CD14-positive monocyte (primary cell): ENCODE results near the gene ESRRG. TPM values are rescaled to one million over a fixed set of nuclear protein-coding genes. Genes with fewer than 3 reads are reported as not detected.

Experiments
- DNase-seq, 3 donors: peaks; one replicate each; pipeline ENCODE4 v3.0.0-alpha.2; 2011 to 2022
- H2AFZ ChIP-seq: 2 replicates; pipeline ENCODE4 v1.6.0; 2012; ENCODE audit warnings: mild to moderate bottlenecking, low read depth, low read length, inconsistent platforms; ENCODE audit not compliant: insufficient read depth, poor library complexity, severe bottlenecking
- H3K27ac ChIP-seq, 2 donors: 1 replicate in 1 of 2; 2 replicates in 1 of 2; pipeline ENCODE4 v1.5.1; 2012 to 2013; ENCODE audit warnings: low read length in 2 of 2, control low read depth in 1 of 2, inconsistent platforms in 1 of 2, low read depth in 1 of 2, mild to moderate bottlenecking in 1 of 2
- H3K27me3 ChIP-seq, 2 donors: one replicate each; pipeline versions ENCODE4 v1.6.0 to v1.6.1; 2011 to 2013; ENCODE audit warnings: low read length in 2 of 2; ENCODE audit not compliant: control insufficient read depth in 2 of 2, insufficient read depth in 2 of 2
- H3K36me3 ChIP-seq, 2 donors: replicated peaks in 1 of 2; 1 replicate in 1 of 2; 2 replicates in 1 of 2; pipeline versions ENCODE4 v1.5.1 to v1.6.1; 2012 to 2013; ENCODE audit warnings: low read length in 2 of 2, control low read depth in 1 of 2, inconsistent platforms in 1 of 2, mild to moderate bottlenecking in 1 of 2; ENCODE audit not compliant: insufficient read depth in 2 of 2, control insufficient read depth in 1 of 2
- H3K4me1 ChIP-seq, 2 donors: 1 replicate in 1 of 2; 2 replicates in 1 of 2; pipeline versions ENCODE4 v1.5.1 to v1.6.1; 2012 to 2013; ENCODE audit warnings: low read length in 2 of 2, control low read depth in 1 of 2, inconsistent platforms in 1 of 2, mild to moderate bottlenecking in 1 of 2, moderate library complexity in 1 of 2; ENCODE audit not compliant: insufficient read depth in 2 of 2, control insufficient read depth in 1 of 2
- H3K4me2 ChIP-seq: replicated peaks from 2 replicates; pipeline ENCODE3; 2012; ENCODE audit warnings: low read length, moderate library complexity, mild to moderate bottlenecking; ENCODE audit not compliant: poor library complexity, severe bottlenecking; ENCODE audit errors: extremely low read depth
- H3K4me3 ChIP-seq, 3 experiments: fragments of 200-600 bp in 1 of 3; sonication (generic) in 1 of 3; replicated peaks in 1 of 3; 1 replicate in 2 of 3; 2 replicates in 1 of 3; pipeline ENCODE4 v1.5.1; 2011 to 2013; ENCODE audit warnings: low read length in 3 of 3, mild to moderate bottlenecking in 3 of 3, control low read depth in 2 of 3, low read depth in 2 of 3, inconsistent platforms in 1 of 3, moderate library complexity in 1 of 3
- H3K79me2 ChIP-seq: 2 replicates; pipeline ENCODE4 v1.6.0; 2012; ENCODE audit warnings: mild to moderate bottlenecking, control low read depth, inconsistent platforms, low read length, moderate library complexity; ENCODE audit not compliant: insufficient read depth
- H3K9ac ChIP-seq: 2 replicates; pipeline ENCODE4 v1.6.0; 2017; ENCODE audit warnings: low read length, mild to moderate bottlenecking; ENCODE audit not compliant: insufficient read depth, poor library complexity, severe bottlenecking
- H3K9me3 ChIP-seq, 2 donors: replicated peaks in 1 of 2; 1 replicate in 1 of 2; 2 replicates in 1 of 2; pipeline versions ENCODE4 v1.5.1 to v1.6.1; 2012 to 2013; ENCODE audit warnings: low read length in 2 of 2, control low read depth in 1 of 2; ENCODE audit not compliant: control insufficient read depth in 1 of 2, insufficient read depth in 1 of 2
- H4K20me1 ChIP-seq: 2 replicates; pipeline ENCODE4 v1.6.0; 2012; ENCODE audit warnings: mild to moderate bottlenecking, low read length, control low read depth, moderate library complexity; ENCODE audit not compliant: insufficient read depth
- H3K27ac Mint-ChIP-seq, 7 donors: one replicate each; pipeline ENCODE4 v1.8.0; 2020; ENCODE audit warnings: mild to moderate bottlenecking in 7 of 7, mixed read lengths in 7 of 7, moderate library complexity in 6 of 7, inconsistent platforms in 2 of 7
- H3K27me3 Mint-ChIP-seq, 3 donors: one replicate each; pipeline ENCODE4 v1.8.0; 2021 to 2022; ENCODE audit warnings: low read depth in 3 of 3, mild to moderate bottlenecking in 3 of 3, mixed read lengths in 3 of 3, moderate library complexity in 3 of 3, inconsistent platforms in 1 of 3
- H3K36me3 Mint-ChIP-seq, 2 donors: one replicate each; pipeline ENCODE4 v1.8.0; 2020; ENCODE audit warnings: mixed read lengths in 2 of 2, inconsistent platforms in 1 of 2, mild to moderate bottlenecking in 1 of 2
- H3K4me1 Mint-ChIP-seq: one replicate; pipeline ENCODE4 v1.8.0; 2020; ENCODE audit warnings: mild to moderate bottlenecking, mixed read lengths
- H3K4me3 Mint-ChIP-seq, 2 donors: one replicate each; pipeline ENCODE4 v1.8.0; 2020; ENCODE audit warnings: mild to moderate bottlenecking in 2 of 2, mixed read lengths in 2 of 2, moderate library complexity in 1 of 2
- H3K9me3 Mint-ChIP-seq, 7 donors: one replicate each; pipeline ENCODE4 v1.8.0; 2020 to 2022; ENCODE audit warnings: mixed read lengths in 7 of 7, mild to moderate bottlenecking in 6 of 7, moderate library complexity in 6 of 7, inconsistent platforms in 2 of 7
- CTCF ChIP-seq: fragments of 200-600 bp; IDR thresholded peaks from one replicate; pipeline ENCODE4 v1.8.0; 2022; ENCODE audit warnings: antibody characterized with exemption, mild to moderate bottlenecking
- WGBS: methylation state at CpG from one replicate; pipeline ENCODE4 v1.1.5; 2013; ENCODE audit warnings: missing lambda C conversion rate; ENCODE audit not compliant: insufficient coverage; 5-methylcytosine and 5-hydroxymethylcytosine counted together
- intact Hi-C, 2 donors: fragments of 100-400 bp; cut with micrococcal nuclease; formaldehyde crosslinking; loops; one replicate each; pipeline versions ENCODE4 v1.15.0 to v1.15.1; 2023
- polyA plus RNA-seq, 3 donors: library from polyadenylated mRNA; depleted of rRNA in 1 of 3; unstranded in 2 of 3; stranded (reverse) in 1 of 3; fragments of 300-500 nt in 2 of 3; fragments of >200 nt in 1 of 3; fragmentation: Illumina TruSeq in 2 of 3; gene quantifications; 1 replicate in 2 of 3; 2 replicates in 1 of 3; pipeline ENCODE4 v1.2.3, GENCODE V29; 2012 to 2021

The ESRRG gene
- polyA plus RNA-seq, 3 donors, result not detected

GRCh38 chr1:216740331-216740730, 17.1 kb upstream of the ESRRG start:
- H3K27ac ChIP-seq, result no peak overlapping the region
- Mint-ChIP-seq H3K4me3 (no peak overlapping the region), H3K4me1 (no peaks in the 10 kb centered on the region), H3K36me3 (no peaks in the 10 kb centered on the region), H3K27me3 (no peaks in the 10 kb centered on the region), H3K27ac (no peak overlapping the region), H3K9me3 (peaks cover 0 to under 1% (median 0%) of the 10 kb centered on the region in 7 donors)
- H3K79me2 ChIP-seq, result no peaks in the 10 kb centered on the region
- DNase-seq, result no peak
- no peak overlapping the region for H3K4me2 ChIP-seq
- no peak for TF ChIP-seq CTCF
- no peaks in the 10 kb centered on the region for H3K27me3 ChIP-seq
- intact Hi-C loops, result no loop called here
- no peak overlapping the region for H3K9ac ChIP-seq
- H3K36me3 ChIP-seq, result no peaks in the 10 kb centered on the region
- no peaks in the 10 kb centered on the region for H3K9me3 ChIP-seq
- WGBS, result no CpG with 5 or more reads among the region's 2 CpGs
- H4K20me1 ChIP-seq, result no peaks in the 10 kb centered on the region
- no peak overlapping the region for H2AFZ ChIP-seq
- no peaks in the 10 kb centered on the region for H3K4me1 ChIP-seq
- H3K4me3 ChIP-seq, result no peak overlapping the region

- Mint-ChIP-seq H3K4me1 (no peaks in the 10 kb centered on the region), H3K36me3 (no peaks in the 10 kb centered on the region), H3K27ac (no peak overlapping the region), H3K4me3 (no peak overlapping the region), H3K9me3 (peaks cover 0 to 3% (median 0%) of the 10 kb centered on the region in 7 donors), H3K27me3 (no peaks in the 10 kb centered on the region)
- Histone ChIP-seq H3K4me3 (no peak overlapping the region), H3K27ac (no peak overlapping the region), H3K36me3 (no peaks in the 10 kb centered on the region), H3K9me3 (no peaks in the 10 kb centered on the region), H3K4me2 (no peak overlapping the region), H2AFZ (no peak overlapping the region), H3K9ac (no peak overlapping the region), H3K4me1 (no peaks in the 10 kb centered on the region), H4K20me1 (no peaks in the 10 kb centered on the region), H3K79me2 (no peaks in the 10 kb centered on the region), H3K27me3 (no peaks in the 10 kb centered on the region)
- TF ChIP-seq CTCF, result no peak
- intact Hi-C loops, result no loop called here
- 54% methylated on average over 3 of the region's 5 CpGs for WGBS
- no peak for DNase-seq
Measured at GRCh38 chr1:216739793-216740192, 16.6 kb upstream of the ESRRG start.
